Loucy (cell line): Measurements from ENCODE around the gene COG3.

Source experiments
- H2AFZ ChIP-seq: fragments of 200-600 bp; sonication (generic); 2 replicates; pipeline ENCODE4 v1.6.0; 2016; ENCODE audit warnings: antibody characterized with exemption, mild to moderate bottlenecking, low read length, moderate library complexity
- H3F3A ChIP-seq: fragments of 200-600 bp; 2 replicates; pipeline ENCODE4 v1.6.0; 2016; ENCODE audit warnings: antibody characterized with exemption, low read depth, mild to moderate bottlenecking
- H3K27me3 ChIP-seq: fragments of 200-600 bp; sonication (generic); 2 replicates; pipeline ENCODE4 v1.6.1; 2014; ENCODE audit warnings: low read length, mild to moderate bottlenecking; ENCODE audit not compliant: insufficient read depth, poor library complexity, severe bottlenecking
- H3K36me3 ChIP-seq: fragments of 200-600 bp; sonication (generic); 2 replicates; pipeline ENCODE4 v1.6.1; 2016; ENCODE audit warnings: low read length; ENCODE audit not compliant: insufficient read depth
- H3K4me1 ChIP-seq: fragments of 200-600 bp; sonication (generic); 2 replicates; pipeline ENCODE4 v1.5.1; 2014; ENCODE audit warnings: low read length, mild to moderate bottlenecking; ENCODE audit not compliant: insufficient read depth, poor library complexity, severe bottlenecking
- H3K4me2 ChIP-seq: fragments of 200-600 bp; sonication (generic); 2 replicates; pipeline ENCODE4 v1.6.0; 2014; ENCODE audit warnings: antibody characterized with exemption, low read length, low read depth, mild to moderate bottlenecking; ENCODE audit not compliant: poor library complexity, severe bottlenecking
- H3K4me3 ChIP-seq: fragments of 200-600 bp; sonication (generic); 2 replicates; pipeline ENCODE4 v1.5.1; 2014; ENCODE audit warnings: low read length, mild to moderate bottlenecking, mixed read lengths; ENCODE audit not compliant: poor library complexity, severe bottlenecking
- H3K79me2 ChIP-seq: fragments of 200-600 bp; sonication (generic); 2 replicates; pipeline ENCODE4 v1.6.1; 2014; ENCODE audit warnings: low read length; ENCODE audit not compliant: insufficient read depth
- H3K9ac ChIP-seq: fragments of 200-600 bp; sonication (generic); 2 replicates; pipeline ENCODE4 v1.6.0; 2014; ENCODE audit warnings: mild to moderate bottlenecking, low read depth, low read length, moderate library complexity; ENCODE audit not compliant: poor library complexity, severe bottlenecking
- H3K9me2 ChIP-seq: fragments of 200-600 bp; sonication (generic); replicated peaks from 2 replicates; pipeline ENCODE4 v1.6.1; 2016; ENCODE audit warnings: low read depth, low read length, mixed read lengths
- H3K9me3 ChIP-seq: fragments of 200-600 bp; sonication (generic); 2 replicates; pipeline ENCODE4 v1.6.1; 2014; ENCODE audit warnings: mild to moderate bottlenecking, antibody characterized with exemption, low read length, low read depth; ENCODE audit not compliant: insufficient read depth
- H4K20me1 ChIP-seq: fragments of 200-600 bp; sonication (generic); 2 replicates; pipeline ENCODE4 v1.6.0; 2014; ENCODE audit warnings: antibody characterized with exemption, low read length, mild to moderate bottlenecking; ENCODE audit not compliant: insufficient read depth, poor library complexity, severe bottlenecking
- CTCF ChIP-seq: fragments of 200-600 bp; sonication (generic); conservative IDR thresholded peaks from 2 replicates; pipeline ENCODE4 v1.5.1; 2014; ENCODE audit warnings: mild to moderate bottlenecking, antibody characterized with exemption, low read length
- EZH2phosphoT487 ChIP-seq: fragments of 200-600 bp; IDR thresholded peaks from 2 replicates; pipeline ENCODE4 v1.6.1; 2018; ENCODE audit warnings: antibody characterized with exemption, mild to moderate bottlenecking, moderate library complexity, borderline replicate concordance

The COG3 gene

GRCh38 chr13:45479661-45480060 lies 14.9 kb downstream of the COG3 start:
- Histone ChIP-seq H3K36me3 (peaks cover 64% of the 10 kb centered on the region), H3K27me3 (no peaks in the 10 kb centered on the region), H3K9me3 (no peaks in the 10 kb centered on the region), H2AFZ (no peak overlapping the region), H3K9me2 (no peaks in the 10 kb centered on the region), H4K20me1 (peaks cover 6% of the 10 kb centered on the region), H3K4me3 (no peak overlapping the region), H3K4me1 (no peaks in the 10 kb centered on the region), H3K79me2 (peaks cover 11% of the 10 kb centered on the region; the same call in 1 of the 2 replicates), H3K4me2 (no peak overlapping the region), H3K9ac (no peak overlapping the region), H3F3A (no peaks in the 10 kb centered on the region)
- TF ChIP-seq EZH2phosphoT487 (no peak), CTCF (no peak)

- no peak overlapping the region for H3K9ac ChIP-seq
- TF ChIP-seq CTCF (no peak), EZH2phosphoT487 (no peak)
- H3K9me3 ChIP-seq: no peaks in the 10 kb centered on the region
- H3K36me3 ChIP-seq: peaks cover 62% of the 10 kb centered on the region
- no peak overlapping the region for H2AFZ ChIP-seq
- H3K4me2 ChIP-seq: no peak overlapping the region
- H3F3A ChIP-seq: no peaks in the 10 kb centered on the region
- no peak overlapping the region for H3K4me3 ChIP-seq
- H3K4me1 ChIP-seq: no peaks in the 10 kb centered on the region
- no peaks in the 10 kb centered on the region for H4K20me1 ChIP-seq
- no peaks in the 10 kb centered on the region for H3K79me2 ChIP-seq
- H3K27me3 ChIP-seq: no peaks in the 10 kb centered on the region
- no peaks in the 10 kb centered on the region for H3K9me2 ChIP-seq
Observed at GRCh38 chr13:45481688-45482087, 16.9 kb downstream of the COG3 start.

GRCh38 chr13:45482571-45483173 lies 17.9 kb downstream of the COG3 start:
- no peak overlapping the region for H3K4me3 ChIP-seq
- TF ChIP-seq CTCF: no peak
- TF ChIP-seq EZH2phosphoT487: no peak
- H3F3A ChIP-seq: no peaks in the 10 kb centered on the region
- H3K36me3 ChIP-seq: peaks cover 65% of the 10 kb centered on the region
- no peaks in the 10 kb centered on the region for H3K9me2 ChIP-seq
- no peaks in the 10 kb centered on the region for H3K4me1 ChIP-seq
- no peak overlapping the region for H2AFZ ChIP-seq
- H4K20me1 ChIP-seq: no peaks in the 10 kb centered on the region
- no peak overlapping the region for H3K9ac ChIP-seq
- H3K27me3 ChIP-seq: no peaks in the 10 kb centered on the region
- no peaks in the 10 kb centered on the region for H3K79me2 ChIP-seq
- no peaks in the 10 kb centered on the region for H3K9me3 ChIP-seq
- H3K4me2 ChIP-seq: no peak overlapping the region
